HepG2 (cell line): ENCODE results near the gene HNRNPUL1. TPM values are rescaled to one million over a fixed set of nuclear protein-coding genes. Genes with fewer than 3 reads are reported as not detected.

Experiments
- AKAP8 ChIP-seq: sonication (generic); formaldehyde crosslinking; IDR thresholded peaks from 2 replicates; pipeline ENCODE4 v1.5.1; 2020; ENCODE audit warnings: mild to moderate bottlenecking, missing genetic modification reagents
- FOXK1 ChIP-seq: sonication (generic); formaldehyde crosslinking; IDR thresholded peaks from 2 replicates; pipeline ENCODE4 v1.4.0; 2020; ENCODE audit warnings: low read depth, missing genetic modification reagents, borderline replicate concordance
- HOXA5 ChIP-seq: sonication (generic); formaldehyde crosslinking; IDR thresholded peaks from 2 replicates; pipeline ENCODE4 v1.4.0; 2020; ENCODE audit warnings: missing genetic modification reagents
- NAIF1 ChIP-seq: sonication (generic); formaldehyde crosslinking; IDR thresholded peaks from 2 replicates; pipeline ENCODE4 v1.5.0; 2020; ENCODE audit warnings: mild to moderate bottlenecking, missing genetic modification reagents, borderline replicate concordance
- NFKB2 ChIP-seq: sonication (generic); formaldehyde crosslinking; IDR thresholded peaks from 2 replicates; pipeline ENCODE4 v1.4.0; 2020; ENCODE audit warnings: missing genetic modification reagents, borderline replicate concordance
- NR1H2 ChIP-seq: sonication (generic); formaldehyde crosslinking; IDR thresholded peaks from 2 replicates; pipeline ENCODE4 v1.8.1; 2022; ENCODE audit warnings: low read depth, missing genetic modification reagents, borderline replicate concordance
- PHF8 ChIP-seq: sonication (generic); formaldehyde crosslinking; IDR thresholded peaks from 2 replicates; pipeline ENCODE4 v1.5.0; 2020; ENCODE audit warnings: missing genetic modification reagents
- SKI ChIP-seq: fragments of 450-650 bp; IDR thresholded peaks from one replicate; pipeline ENCODE4 v1.6.1; 2018; ENCODE audit warnings: mild to moderate bottlenecking; ENCODE audit not compliant: partially characterized antibody
- SP5 ChIP-seq: IDR thresholded peaks from 2 replicates; pipeline ENCODE4 v1.6.1; 2016; ENCODE audit warnings: low read depth, borderline replicate concordance
- ZMYM2 ChIP-seq: sonication (generic); formaldehyde crosslinking; IDR thresholded peaks from 2 replicates; pipeline ENCODE4 v1.8.0; 2022; ENCODE audit warnings: mild to moderate bottlenecking, missing genetic modification reagents
- ZNF501 ChIP-seq: sonication (generic); formaldehyde crosslinking; IDR thresholded peaks from 2 replicates; pipeline ENCODE4 v1.5.1; 2020; ENCODE audit warnings: mild to moderate bottlenecking, moderate library complexity, missing genetic modification reagents
- ZNF7 ChIP-seq: IDR thresholded peaks from 2 replicates; pipeline ENCODE4 v1.6.1; 2016; ENCODE audit warnings: missing biosample characterization, missing genetic modification reagents
- polyA plus RNA-seq, 8 experiments: library from polyadenylated mRNA; depleted of rRNA in 3 of 8; stranded (reverse) in 7 of 8; unstranded in 1 of 8; fragments of >200 nt; fragmentation: Illumina TruSeq in 4 of 8; extraction: Trizol in 4 of 8; gene quantifications; 2 replicates each; pipeline versions ENCODE4 v1.2.1 to v1.2.3, GENCODE V29; 2011 to 2016; ENCODE audit warnings: low read depth in 4 of 8, missing spikeins in 1 of 8, mixed read lengths in 1 of 8; ENCODE audit not compliant: insufficient read depth in 1 of 8
- total RNA-seq, 5 experiments: library from RNA; depleted of rRNA; stranded (reverse); fragments of >200 nt; fragmentation: Illumina TruSeq; extraction: Trizol; gene quantifications; 2 replicates each; pipeline ENCODE4 v1.2.3, GENCODE V29; 2016; ENCODE audit warnings: low read depth in 1 of 5
- TF ChIP-seq, protein P1 (sequence below): sonication (generic); formaldehyde crosslinking; IDR thresholded peaks from 2 replicates; pipeline ENCODE4 v1.5.0; 2020; ENCODE audit warnings: mild to moderate bottlenecking, missing genetic modification reagents
- TF ChIP-seq, protein P2 (sequence below): sonication (generic); formaldehyde crosslinking; IDR thresholded peaks from 2 replicates; pipeline ENCODE4 v1.5.1; 2020; ENCODE audit warnings: mild to moderate bottlenecking, moderate library complexity, missing genetic modification reagents
- TF ChIP-seq, protein P3 (sequence below): IDR thresholded peaks from 2 replicates; pipeline ENCODE4 v1.6.1; 2016; ENCODE audit warnings: mild to moderate bottlenecking, missing biosample characterization, missing genetic modification reagents
- TF ChIP-seq, protein P4 (sequence below): sonication (generic); formaldehyde crosslinking; IDR thresholded peaks from 2 replicates; pipeline ENCODE4 v1.4.0; 2020; ENCODE audit warnings: missing genetic modification reagents
- TF ChIP-seq, protein P5 (sequence below): sonication (generic); formaldehyde crosslinking; IDR thresholded peaks from 2 replicates; pipeline ENCODE4 v1.9.0; 2022; ENCODE audit warnings: missing genetic modification reagents, mild to moderate bottlenecking, borderline replicate concordance
- TF ChIP-seq, protein P6 (sequence below): sonication (generic); formaldehyde crosslinking; IDR thresholded peaks from 2 replicates; pipeline ENCODE4 v1.5.1; 2020; ENCODE audit warnings: mild to moderate bottlenecking, missing genetic modification reagents, moderate library complexity

Gene HNRNPUL1
- total and polyA plus RNA-seq, 2 of the 13 experiments (the other 11 are each of a cell fraction or from before 2014, with no cell fraction given), result 30.9 to 81.7 TPM

DNA sequence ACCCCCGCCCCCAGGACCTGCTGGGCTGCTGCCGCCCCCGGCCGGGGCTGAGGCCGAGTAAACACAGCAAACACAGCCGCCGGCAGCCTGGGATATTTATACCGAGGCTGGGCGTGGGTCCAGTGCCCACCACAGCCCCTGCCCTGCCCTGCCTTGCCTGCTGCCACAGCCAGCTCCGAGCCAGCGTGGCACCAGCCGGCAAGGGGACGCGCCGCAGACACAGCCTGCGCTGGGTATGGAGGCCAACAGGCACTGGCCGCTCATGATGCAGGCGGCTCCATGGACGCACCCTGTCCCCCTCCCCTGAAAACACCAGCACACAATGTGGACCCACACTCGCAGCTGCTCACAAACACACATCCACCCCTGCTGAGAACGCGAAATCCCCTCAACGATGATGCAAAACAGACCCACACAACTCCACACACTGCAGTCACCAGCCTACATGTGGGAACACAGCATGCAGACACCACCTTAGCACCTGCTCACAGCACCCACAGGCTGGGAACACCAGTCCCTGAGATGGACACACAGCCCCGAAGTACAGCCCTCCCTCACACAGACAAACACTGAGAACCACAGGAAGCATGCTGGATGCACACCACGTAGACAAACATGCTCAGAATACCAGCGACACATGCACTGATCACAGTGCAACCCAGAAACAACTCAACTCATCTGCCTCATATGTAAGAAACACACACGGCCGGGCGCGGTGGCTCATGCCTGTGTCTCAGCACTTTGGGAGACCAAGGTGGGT is 62.0 kb downstream of the HNRNPUL1 start (continued):
- TF ChIP-seq, protein P1, sequence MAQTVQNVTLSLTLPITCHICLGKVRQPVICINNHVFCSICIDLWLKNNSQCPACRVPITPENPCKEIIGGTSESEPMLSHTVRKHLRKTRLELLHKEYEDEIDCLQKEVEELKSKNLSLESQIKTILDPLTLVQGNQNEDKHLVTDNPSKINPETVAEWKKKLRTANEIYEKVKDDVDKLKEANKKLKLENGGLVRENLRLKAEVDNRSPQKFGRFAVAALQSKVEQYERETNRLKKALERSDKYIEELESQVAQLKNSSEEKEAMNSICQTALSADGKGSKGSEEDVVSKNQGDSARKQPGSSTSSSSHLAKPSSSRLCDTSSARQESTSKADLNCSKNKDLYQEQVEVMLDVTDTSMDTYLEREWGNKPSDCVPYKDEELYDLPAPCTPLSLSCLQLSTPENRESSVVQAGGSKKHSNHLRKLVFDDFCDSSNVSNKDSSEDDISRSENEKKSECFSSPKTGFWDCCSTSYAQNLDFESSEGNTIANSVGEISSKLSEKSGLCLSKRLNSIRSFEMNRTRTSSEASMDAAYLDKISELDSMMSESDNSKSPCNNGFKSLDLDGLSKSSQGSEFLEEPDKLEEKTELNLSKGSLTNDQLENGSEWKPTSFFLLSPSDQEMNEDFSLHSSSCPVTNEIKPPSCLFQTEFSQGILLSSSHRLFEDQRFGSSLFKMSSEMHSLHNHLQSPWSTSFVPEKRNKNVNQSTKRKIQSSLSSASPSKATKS (CRISPR knock-in tag), result no peak
- TF ChIP-seq, protein P2, sequence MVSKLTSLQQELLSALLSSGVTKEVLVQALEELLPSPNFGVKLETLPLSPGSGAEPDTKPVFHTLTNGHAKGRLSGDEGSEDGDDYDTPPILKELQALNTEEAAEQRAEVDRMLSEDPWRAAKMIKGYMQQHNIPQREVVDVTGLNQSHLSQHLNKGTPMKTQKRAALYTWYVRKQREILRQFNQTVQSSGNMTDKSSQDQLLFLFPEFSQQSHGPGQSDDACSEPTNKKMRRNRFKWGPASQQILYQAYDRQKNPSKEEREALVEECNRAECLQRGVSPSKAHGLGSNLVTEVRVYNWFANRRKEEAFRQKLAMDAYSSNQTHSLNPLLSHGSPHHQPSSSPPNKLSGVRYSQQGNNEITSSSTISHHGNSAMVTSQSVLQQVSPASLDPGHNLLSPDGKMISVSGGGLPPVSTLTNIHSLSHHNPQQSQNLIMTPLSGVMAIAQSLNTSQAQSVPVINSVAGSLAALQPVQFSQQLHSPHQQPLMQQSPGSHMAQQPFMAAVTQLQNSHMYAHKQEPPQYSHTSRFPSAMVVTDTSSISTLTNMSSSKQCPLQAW (CRISPR knock-in tag), result peak; percentile 25; the same call in 1 of the 2 replicates
- no peak for TF ChIP-seq ZNF7
- TF ChIP-seq, protein P3, sequence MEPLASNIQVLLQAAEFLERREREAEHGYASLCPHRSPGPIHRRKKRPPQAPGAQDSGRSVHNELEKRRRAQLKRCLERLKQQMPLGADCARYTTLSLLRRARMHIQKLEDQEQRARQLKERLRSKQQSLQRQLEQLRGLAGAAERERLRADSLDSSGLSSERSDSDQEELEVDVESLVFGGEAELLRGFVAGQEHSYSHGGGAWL (CRISPR knock-in tag), result peak; percentile 14
- TF ChIP-seq HOXA5, result no peak
- TF ChIP-seq PHF8 (CRISPR knock-in tag), result 0 out of 2 replicates have a peak, but pooled peaks have one; percentile 19
- TF ChIP-seq FOXK1, result peak; percentile 21; the same call in 1 of the 2 replicates
- peak; percentile 46; the same call in 1 of the 2 replicates for TF ChIP-seq ZNF501 (CRISPR knock-in tag)
- peak; percentile 45; the same call in 1 of the 2 replicates for TF ChIP-seq AKAP8
- TF ChIP-seq NAIF1, result no peak
- no peak for TF ChIP-seq NFKB2 (CRISPR knock-in tag)
- 0 out of 2 replicates have a peak, but pooled peaks have one; percentile 32 for TF ChIP-seq SP5 (CRISPR knock-in tag)
- TF ChIP-seq, protein P4, sequence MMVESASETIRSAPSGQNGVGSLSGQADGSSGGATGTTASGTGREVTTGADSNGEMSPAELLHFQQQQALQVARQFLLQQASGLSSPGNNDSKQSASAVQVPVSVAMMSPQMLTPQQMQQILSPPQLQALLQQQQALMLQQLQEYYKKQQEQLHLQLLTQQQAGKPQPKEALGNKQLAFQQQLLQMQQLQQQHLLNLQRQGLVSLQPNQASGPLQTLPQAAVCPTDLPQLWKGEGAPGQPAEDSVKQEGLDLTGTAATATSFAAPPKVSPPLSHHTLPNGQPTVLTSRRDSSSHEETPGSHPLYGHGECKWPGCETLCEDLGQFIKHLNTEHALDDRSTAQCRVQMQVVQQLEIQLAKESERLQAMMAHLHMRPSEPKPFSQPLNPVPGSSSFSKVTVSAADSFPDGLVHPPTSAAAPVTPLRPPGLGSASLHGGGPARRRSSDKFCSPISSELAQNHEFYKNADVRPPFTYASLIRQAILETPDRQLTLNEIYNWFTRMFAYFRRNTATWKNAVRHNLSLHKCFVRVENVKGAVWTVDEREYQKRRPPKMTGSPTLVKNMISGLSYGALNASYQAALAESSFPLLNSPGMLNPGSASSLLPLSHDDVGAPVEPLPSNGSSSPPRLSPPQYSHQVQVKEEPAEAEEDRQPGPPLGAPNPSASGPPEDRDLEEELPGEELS (CRISPR knock-in tag), result peak; percentile 13; the same call in 1 of the 2 replicates
- TF ChIP-seq ZMYM2, result no peak
- TF ChIP-seq, protein P5, sequence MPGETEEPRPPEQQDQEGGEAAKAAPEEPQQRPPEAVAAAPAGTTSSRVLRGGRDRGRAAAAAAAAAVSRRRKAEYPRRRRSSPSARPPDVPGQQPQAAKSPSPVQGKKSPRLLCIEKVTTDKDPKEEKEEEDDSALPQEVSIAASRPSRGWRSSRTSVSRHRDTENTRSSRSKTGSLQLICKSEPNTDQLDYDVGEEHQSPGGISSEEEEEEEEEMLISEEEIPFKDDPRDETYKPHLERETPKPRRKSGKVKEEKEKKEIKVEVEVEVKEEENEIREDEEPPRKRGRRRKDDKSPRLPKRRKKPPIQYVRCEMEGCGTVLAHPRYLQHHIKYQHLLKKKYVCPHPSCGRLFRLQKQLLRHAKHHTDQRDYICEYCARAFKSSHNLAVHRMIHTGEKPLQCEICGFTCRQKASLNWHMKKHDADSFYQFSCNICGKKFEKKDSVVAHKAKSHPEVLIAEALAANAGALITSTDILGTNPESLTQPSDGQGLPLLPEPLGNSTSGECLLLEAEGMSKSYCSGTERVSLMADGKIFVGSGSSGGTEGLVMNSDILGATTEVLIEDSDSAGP, result peak; percentile 41; the same call in 1 of the 2 replicates
- TF ChIP-seq NR1H2 (CRISPR knock-in tag), result peak; percentile 73; the same call in 1 of the 2 replicates
- peak; percentile 35 for TF ChIP-seq SKI
- TF ChIP-seq, protein P6, sequence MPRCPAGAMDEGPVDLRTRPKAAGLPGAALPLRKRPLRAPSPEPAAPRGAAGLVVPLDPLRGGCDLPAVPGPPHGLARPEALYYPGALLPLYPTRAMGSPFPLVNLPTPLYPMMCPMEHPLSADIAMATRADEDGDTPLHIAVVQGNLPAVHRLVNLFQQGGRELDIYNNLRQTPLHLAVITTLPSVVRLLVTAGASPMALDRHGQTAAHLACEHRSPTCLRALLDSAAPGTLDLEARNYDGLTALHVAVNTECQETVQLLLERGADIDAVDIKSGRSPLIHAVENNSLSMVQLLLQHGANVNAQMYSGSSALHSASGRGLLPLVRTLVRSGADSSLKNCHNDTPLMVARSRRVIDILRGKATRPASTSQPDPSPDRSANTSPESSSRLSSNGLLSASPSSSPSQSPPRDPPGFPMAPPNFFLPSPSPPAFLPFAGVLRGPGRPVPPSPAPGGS, result 0 out of 2 replicates have a peak, but pooled peaks have one; percentile 31
